Islet of Langerhans (tissue), 1 donor: ENCODE data around the gene PLEK.
"Not testable (repeated sequence)": the region's sequence is repeated elsewhere in the genome, so short reads cannot be mapped to it uniquely, and the experiment has no call there.

Experiments
- FAIRE-seq: peaks from one replicate; lab custom pipeline; 2011; peaks lifted over from hg19 to GRCh38; lab: Jason Lieb, UNC

Gene PLEK

GRCh38 chr2:68417926-68418325 lies 52.8 kb downstream of the PLEK start:
- FAIRE-seq = no peak

GRCh38 chr2:68418419-68418818 lies 53.3 kb downstream of the PLEK start:
- no peak for FAIRE-seq

DNA sequence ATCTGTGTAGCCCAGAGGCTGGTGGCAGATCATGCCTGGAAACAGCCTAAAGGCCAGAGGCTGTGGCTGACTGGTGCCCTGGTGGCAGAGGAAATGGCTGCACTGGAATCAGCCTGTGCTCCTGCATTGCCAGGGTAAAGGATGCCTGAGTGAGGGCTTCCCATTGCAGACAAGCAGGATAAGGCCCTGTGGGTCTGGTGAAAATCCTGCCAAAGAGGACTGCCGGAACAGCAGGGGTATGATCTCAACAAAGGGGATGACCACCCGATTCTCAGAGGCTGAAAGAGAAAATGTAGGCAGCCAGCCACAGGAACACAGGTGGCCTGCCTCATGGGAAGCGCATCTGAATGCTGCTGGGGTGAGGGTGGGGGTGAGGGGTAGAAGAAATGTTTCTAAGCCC lies 53.8 kb downstream of the PLEK start:
- FAIRE-seq = no peak

- FAIRE-seq = no peak
Observed at GRCh38 chr2:68420254-68420910, 55.3 kb downstream of the PLEK start.

GRCh38 chr2:68423966-68424650 lies 59.0 kb downstream of the PLEK start:
- no peak for FAIRE-seq

GRCh38 chr2:68425503-68425902 lies 60.4 kb downstream of the PLEK start:
- FAIRE-seq = no peak

GRCh38 chr2:68426446-68426845 lies 61.4 kb downstream of the PLEK start:
- FAIRE-seq = no peak

GRCh38 chr2:68426848-68427579 lies 61.9 kb downstream of the PLEK start:
- no peak for FAIRE-seq

- FAIRE-seq = no peak
Observed at GRCh38 chr2:68428126-68428525, 63.0 kb downstream of the PLEK start.

DNA sequence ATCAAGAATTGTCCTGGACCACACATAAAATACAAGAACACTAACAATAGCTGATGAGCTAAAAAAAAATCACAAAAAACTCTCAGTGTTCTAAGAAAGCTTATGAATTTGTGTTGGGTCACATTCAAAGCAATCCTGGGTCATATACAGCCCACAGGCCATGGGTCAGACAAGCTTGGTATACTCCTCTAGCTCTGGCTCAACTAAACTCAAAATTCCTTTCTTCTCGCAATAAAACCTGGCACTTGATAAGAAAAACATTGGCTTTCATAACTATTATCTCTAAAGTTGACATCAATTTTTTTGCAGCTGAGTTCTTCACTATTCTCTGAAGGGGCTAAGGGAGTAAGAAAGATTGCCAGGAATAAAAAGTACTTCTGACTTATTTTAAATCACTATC lies 63.7 kb downstream of the PLEK start:
- no peak for FAIRE-seq

DNA sequence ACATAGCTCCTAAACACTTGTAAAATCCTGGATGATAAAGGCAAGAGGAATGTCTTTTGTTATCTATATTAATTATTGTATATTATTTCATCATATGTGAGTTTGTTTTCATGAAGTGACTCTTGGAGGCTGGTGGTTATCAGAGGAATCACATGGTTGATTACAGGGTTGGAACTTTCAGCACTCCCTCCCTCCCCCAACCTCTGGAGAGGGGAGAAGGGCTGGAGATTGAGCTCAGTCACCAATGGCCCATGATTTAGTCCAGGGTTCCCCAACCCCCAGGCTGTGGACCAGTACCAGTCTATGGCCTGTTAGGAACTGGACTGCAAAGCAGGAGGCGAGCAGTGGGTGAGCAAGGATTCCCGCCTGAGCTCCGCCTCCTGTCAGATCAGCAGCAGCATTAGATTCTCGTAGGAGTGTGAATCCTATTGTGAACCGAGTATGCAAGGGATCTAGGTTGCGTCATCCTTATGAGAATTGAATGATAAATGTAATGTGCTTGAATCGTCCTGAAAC lies 64.3 kb downstream of the PLEK start:
- no peak for FAIRE-seq

- FAIRE-seq = no peak
Observed at GRCh38 chr2:68431316-68431972, 66.4 kb downstream of the PLEK start.

DNA sequence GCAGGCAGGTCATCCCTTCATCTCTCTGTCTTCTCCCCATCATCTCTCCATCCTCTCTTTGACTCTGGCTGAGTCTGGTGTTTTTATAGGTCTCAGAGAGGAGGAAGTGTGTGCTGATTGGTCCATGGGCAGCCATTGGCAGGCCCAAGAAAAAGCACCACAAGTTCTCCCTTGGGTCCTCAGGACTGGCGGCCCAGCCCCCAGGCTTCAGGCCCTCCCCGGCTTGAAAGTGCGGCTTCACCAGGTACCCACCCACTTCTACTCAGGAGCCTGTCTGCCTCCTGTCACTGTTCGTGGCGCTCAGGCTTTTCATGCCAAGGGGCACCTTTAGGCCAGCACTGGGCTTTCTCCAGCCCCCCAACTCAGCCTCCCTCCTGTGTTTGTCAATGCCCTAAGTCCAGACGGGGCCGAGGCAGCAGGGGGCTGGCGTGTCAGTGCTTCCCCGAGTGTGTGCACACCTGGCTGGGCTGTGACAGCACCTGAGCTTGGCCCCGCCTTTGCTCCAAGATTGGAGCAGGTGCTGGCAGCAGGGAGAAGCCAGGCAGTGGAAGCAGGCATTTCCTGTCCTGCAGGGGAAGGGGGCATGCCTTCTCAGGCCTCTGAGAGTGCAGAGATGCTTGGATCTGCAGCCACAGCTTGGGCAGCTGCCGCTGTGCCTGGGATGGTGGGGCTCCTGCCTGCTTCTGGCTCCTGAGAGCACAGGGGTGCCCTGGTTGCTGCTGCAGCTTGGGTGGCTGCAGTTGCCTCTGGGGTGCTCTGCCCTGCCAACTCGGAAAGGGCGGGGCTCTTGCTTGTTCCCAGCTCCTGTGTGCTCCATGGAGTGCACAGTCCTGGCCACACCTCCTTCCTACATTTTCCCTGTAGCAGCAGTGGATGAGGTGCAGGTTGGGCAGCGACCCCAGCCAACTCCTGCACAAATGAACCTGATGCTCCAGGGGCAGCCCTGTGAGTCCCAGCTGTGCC lies 67.9 kb downstream of the PLEK start:
- no peak for FAIRE-seq

DNA sequence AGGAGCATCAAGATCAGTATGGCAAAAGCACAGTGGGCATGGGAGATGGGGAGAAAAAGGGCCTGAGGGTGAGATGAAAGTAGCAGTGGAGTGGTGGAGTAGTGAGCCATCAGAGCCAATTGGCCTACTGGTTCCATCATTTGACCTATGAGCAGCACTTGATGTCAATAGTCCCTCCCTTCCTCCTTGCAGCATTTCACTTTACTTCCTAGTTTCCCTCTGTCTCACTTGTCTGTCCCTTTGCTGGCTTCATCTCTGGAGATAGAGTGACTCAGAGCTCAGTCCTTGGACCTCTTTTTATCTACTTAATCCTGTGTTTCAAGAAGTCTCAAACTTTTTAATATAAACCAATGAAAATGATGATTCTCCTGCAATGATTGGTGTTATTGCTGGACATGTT lies 69.9 kb downstream of the PLEK start:
- FAIRE-seq = no peak

GRCh38 chr2:68435615-68436014 lies 70.5 kb downstream of the PLEK start:
- FAIRE-seq = no peak

DNA sequence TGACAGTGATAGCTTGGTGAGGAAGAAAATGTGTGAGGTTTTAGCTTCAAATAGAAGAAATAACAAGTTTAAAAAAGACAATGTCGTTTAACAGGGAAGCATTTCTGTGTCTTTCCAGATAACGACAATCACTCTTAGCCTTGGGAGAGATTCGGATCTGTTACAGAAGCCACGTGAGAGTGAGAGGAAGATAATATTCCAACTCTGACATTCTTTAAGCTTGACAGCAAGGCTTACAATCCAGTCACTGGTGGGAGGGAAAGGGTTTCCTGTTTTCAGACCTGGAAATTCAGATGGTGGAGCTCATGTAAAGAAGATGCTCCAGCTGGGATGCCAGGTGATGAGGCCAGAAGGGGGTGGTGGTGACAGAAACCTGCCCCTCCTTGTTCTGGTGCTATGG lies 71.2 kb downstream of the PLEK start:
- no peak for FAIRE-seq

DNA sequence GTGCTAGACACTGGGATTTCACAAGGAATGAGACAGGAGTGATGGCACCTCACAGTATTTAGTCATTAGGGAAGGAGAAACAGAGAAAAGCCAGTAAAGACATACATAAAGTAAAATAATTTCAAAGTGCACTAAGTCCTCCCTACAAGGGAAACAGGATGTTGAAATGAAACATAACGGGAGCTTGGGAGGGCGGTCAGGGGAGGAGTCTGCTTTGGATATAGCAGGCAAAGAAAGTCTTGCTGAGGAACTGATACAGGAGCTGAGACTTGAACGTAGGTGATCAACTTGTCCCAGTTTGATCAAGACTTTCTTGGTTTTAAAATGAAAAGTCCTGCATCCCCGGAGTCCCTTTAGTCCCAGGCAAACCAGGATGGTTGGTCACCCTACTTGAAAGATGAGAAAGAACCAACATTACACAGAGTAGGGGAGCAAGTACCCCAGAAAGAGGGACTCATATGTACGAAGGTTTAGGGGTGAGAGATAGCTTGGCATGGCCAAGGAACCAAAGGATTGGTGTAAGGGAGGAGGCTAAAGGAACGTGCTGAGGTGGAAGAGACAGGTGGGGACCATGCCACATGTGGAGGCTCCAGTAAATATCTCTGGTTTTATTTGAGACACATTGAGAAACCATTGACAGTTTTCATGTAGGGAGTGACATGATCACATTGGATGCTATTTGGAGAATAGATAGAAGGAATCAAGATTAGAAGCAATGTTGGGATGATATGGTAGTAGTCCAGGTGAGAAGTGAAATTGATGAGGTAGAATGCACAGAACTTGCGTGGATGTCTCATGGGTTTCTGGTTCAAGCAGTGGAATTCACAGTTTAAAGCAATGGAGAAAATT lies 73.6 kb downstream of the PLEK start:
- no peak for FAIRE-seq

GRCh38 chr2:68441179-68441993 lies 76.3 kb downstream of the PLEK start:
- FAIRE-seq = peak; percentile 87

- no peak for FAIRE-seq
Observed at GRCh38 chr2:68441994-68442322, 76.9 kb downstream of the PLEK start.

DNA sequence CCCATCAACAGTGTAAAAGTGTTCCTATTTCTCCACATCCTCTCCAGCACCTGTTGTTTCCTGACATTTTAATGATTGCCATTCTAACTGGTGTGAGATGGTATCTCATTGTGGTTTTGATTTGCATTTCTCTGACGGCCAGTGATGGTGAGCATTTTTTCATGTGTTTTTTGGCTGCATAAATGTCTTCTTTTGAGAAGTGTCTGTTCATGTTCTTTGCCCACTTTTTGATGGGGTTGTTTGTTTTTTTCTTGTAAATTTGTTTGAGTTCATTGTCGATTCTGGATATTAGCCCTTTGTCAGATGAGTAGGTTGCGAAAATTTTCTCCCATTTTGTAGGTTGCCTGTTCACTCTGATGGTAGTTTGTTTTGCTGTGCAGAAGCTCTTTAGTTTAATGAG lies 81.3 kb downstream of the PLEK start:
- not testable (repeated sequence) for FAIRE-seq
